ENCODE data around the gene AGO3. TPM values are rescaled to one million over a fixed set of nuclear protein-coding genes. Genes with fewer than 3 reads are reported as not detected.

AGO3 gene
- total and polyA plus RNA-seq, 2 donors (not counting 3 experiments of a cell fraction or from before 2014, with no cell fraction given), result 10.4 to 21.1 TPM

GRCh38 chr1:35881850-35882273, 49.0 kb upstream of the AGO3 start:
- no peak for DNase-seq (ENCODE audit: low read depth, low spot score)
- no TSS peak for BruUV-seq (replicated peaks)

More at GRCh38 chr1:35881850-35882273, 49.0 kb upstream of the AGO3 start:
- H4K20me1 ChIP-seq (replicated peaks; ENCODE audit: control insufficient read depth, extremely low read depth, insufficient read depth, low read length), result no peaks in the 10 kb centered on the region
- no peak overlapping the region for H3K4me2 ChIP-seq (ENCODE audit: insufficient read depth, low read length)
- FAIRE-seq, result no peak
- dilution Hi-C loops (cut with MboI; ENCODE audit: extremely low pct_ligation_motif_present, low sequenced_read_pairs), result no loop called here
- no peak overlapping the region for H3K9ac ChIP-seq (replicated peaks; ENCODE audit: extremely low read depth, insufficient read depth, low read length)
- CTCF ChIA-PET, result interaction anchor here (0.9 to 2.2 kb wide), 5 partner anchors 10 to 332 kb away, joined by 3 to 7 read pairs (median 3); partner anchors contain the start of gene AGO3
- intact Hi-C loops (cut with micrococcal nuclease), result no loop called here
- TF ChIP-seq JUN (IDR thresholded peaks at IDR 0.05; ENCODE audit: borderline replicate concordance, insufficient read depth, insufficient read length, low read depth) (no peak), GATA2 (IDR thresholded peaks at IDR 0.05; ENCODE audit: insufficient read depth, insufficient read length, low read depth, low read length) (no peak), EZH2 (IDR thresholded peaks at IDR 0.05; ENCODE audit: borderline replicate concordance, low read depth, low read length, severe bottlenecking) (no peak), POLR2AphosphoS5 (IDR thresholded peaks at IDR 0.05; ENCODE audit: insufficient read depth, low read depth, low read length) (no peak), MAX (IDR thresholded peaks at IDR 0.05; ENCODE audit: insufficient read depth, insufficient read length) (no peak), CTCF (IDR thresholded peaks at IDR 0.05; ENCODE audit: extremely low read depth in 1 of 2, insufficient read depth in 1 of 2, low read depth in 1 of 2, low read length in 2 of 2) (no peak), FOS (IDR thresholded peaks at IDR 0.05; ENCODE audit: borderline replicate concordance, insufficient read depth, low read length) (no peak), POLR2A (IDR thresholded peaks at IDR 0.05; ENCODE audit: low read depth, low read length) (no peak), MYC (IDR thresholded peaks at IDR 0.05; ENCODE audit: low read depth, low read length) (no peak)
- no peaks in the 10 kb centered on the region for H3K27me3 ChIP-seq (ENCODE audit: control insufficient read depth in 2 of 2, insufficient read depth in 2 of 2, low read length in 2 of 2)
- POLR2A ChIA-PET, result no interaction called here
- H3K79me2 ChIP-seq (ENCODE audit: control insufficient read depth, insufficient read depth, low read length), result peaks cover 13% of the 10 kb centered on the region
- H3K4me3 ChIP-seq (replicated peaks in 1 of 3; ENCODE audit: insufficient read depth in 1 of 3, low read depth in 1 of 3, low read length in 3 of 3), result no peak overlapping the region
- H3K27ac ChIP-seq (ENCODE audit: insufficient read depth, low read depth, low read length), result no peak overlapping the region
- no peaks in the 10 kb centered on the region for H3K36me3 ChIP-seq (ENCODE audit: control insufficient read depth in 2 of 2, extremely low read depth in 1 of 2, insufficient read depth in 2 of 2, low read length in 2 of 2)
- no peaks in the 10 kb centered on the region for H3K9me3 ChIP-seq (replicated peaks; ENCODE audit: control insufficient read depth, insufficient read depth, low read length)
- peaks cover 13% of the 10 kb centered on the region for H3K4me1 ChIP-seq (ENCODE audit: control insufficient read depth, extremely low read depth, insufficient read depth, low read length)
- H2AFZ ChIP-seq (ENCODE audit: low read depth, low read length), result no peak overlapping the region
- no peaks in the 10 kb centered on the region for H3K9me1 ChIP-seq (replicated peaks; ENCODE audit: control insufficient read depth, extremely low read depth, insufficient read depth, low read length)

All from endothelial cell of umbilical vein (primary cell).